Activated T-cell treated with anti-CD3 and anti-CD28 coated beads, Interleukin-2, amount 50 U/mL, for 1 hour (primary cell): ENCODE data around the gene CYB5D1.
A peak's percentile ranks its signal among the peaks of the same experiment; 100 is the strongest.
"Not testable (repeated sequence)": the region's sequence is repeated elsewhere in the genome, so short reads cannot be mapped to it uniquely, and the experiment has no call there.

Experiments
- DNase-seq: peaks from one replicate; pipeline ENCODE4 v3.0.0-alpha.2; 2020

Gene CYB5D1, protein sequence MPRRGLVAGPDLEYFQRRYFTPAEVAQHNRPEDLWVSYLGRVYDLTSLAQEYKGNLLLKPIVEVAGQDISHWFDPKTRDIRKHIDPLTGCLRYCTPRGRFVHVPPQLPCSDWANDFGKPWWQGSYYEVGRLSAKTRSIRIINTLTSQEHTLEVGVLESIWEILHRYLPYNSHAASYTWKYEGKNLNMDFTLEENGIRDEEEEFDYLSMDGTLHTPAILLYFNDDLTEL

DNA sequence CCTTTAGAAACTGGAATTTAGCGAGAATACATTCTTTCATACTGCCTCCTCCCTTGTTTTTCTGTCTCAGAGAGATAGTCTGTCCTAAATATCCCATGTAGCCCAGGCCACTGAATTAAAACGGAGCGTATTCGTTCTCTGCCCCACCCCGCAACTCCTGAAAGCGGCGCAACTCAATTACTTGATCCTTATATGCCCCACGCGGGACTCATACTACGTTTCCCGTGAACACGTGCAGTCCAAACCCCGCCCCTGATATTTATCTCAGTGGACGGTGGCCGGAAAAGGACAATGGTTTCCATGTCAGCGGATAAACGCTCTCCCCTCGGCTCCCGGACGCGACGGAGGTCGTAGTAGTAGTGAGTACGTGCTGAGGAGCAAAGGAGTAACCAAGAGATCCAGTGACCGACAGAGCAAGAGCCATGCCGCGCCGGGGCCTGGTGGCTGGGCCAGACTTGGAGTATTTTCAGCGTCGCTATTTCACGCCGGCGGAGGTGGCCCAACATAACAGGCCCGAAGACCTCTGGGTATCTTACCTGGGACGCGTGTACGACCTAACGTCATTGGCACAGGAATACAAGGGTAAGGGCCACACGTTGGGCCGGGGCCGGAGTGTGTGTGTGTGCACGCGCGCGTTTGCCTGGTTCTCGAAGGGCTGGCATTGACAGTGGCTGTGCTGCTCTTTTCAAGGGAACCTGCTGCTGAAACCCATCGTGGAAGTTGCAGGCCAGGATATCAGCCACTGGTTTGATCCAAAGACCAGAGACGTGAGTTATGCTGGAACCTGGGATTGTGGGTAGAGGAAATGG is at the start of gene CYB5D1:
TSS of gene CYB5D1 (plus strand) at position 291 of the 809 bp plus-strand sequence. CDS start at position 423, 132 bp downstream.
- peak; percentile 87 for DNase-seq

DNA sequence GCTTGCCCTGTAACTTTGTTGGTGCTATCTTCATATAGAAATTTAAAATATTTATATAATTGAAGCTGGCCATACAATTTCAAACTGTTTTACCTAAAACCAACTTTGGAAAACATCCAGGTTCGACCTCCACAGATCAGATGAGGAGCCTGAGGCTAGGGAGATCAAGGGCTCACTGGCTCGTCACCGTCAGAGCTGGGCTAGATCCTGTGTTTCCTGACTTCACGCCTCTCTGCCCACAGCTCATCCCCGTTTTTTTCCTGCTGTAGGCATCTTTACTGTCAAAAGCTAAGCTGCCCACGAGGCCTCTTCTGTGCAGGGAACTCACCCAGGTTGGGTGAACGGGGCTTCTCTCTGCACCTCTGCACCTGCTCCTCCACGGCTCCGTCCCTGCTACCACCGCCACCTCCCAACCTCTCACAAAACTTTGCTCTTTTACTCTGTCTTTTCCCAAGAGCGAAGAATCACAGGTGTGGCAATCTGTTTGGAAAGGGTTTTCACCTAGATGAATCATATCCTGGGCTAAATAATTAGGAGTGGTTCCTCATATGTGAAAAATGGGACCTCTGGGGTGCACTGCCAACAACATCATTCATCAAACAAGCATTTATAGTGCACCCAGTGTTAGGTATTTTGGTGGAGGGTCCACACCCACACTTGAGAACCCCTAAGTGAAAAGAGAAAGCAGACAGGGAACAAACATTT is 48.6 kb upstream of the CYB5D1 start:
- no peak for DNase-seq

DNA sequence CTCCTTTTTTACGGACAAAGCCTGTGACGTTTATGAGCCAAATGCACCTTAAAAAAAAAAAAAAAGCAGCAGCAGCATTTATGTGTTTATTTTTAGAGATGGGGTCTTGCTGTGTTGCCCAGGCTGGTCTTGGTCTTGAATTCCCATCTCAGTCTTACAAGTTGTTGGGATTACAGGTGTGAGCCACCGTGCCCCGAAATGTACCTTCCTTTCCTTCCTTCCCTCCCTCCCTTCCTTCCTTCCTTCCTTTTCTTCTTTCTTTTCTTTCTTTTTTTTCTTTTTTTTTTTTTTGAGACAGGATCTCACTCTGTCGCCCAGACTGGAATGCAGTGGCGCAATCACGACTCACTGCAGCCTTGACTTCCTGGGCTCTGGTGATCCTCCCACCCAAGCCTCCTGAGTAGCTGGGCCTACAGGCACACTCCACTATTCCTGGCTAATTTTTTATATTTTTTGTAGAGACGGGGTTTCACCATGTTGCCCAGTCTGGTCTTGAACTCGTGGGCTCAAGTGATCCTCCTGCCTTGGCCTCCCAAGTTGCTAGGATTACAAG is 47.9 kb upstream of the CYB5D1 start:
- DNase-seq = not testable (repeated sequence)

DNA sequence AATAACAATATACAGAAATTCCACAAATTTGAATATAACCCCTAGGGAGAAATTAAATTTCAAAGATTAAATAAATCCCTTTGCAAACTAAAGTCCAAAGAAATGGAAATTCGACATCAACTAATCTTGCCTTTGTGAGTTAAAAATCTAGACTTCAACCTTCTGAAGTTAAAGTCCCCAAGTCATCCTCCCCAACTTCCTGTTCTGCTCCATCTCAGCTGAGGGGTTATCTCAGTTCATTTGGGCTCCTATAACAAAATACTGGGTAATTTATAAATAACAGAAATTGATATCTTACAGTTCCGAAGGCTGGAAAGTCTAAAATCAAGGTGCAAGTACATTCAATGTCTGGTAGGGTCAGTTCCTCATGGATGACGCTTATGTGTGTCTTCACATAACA is 46.6 kb upstream of the CYB5D1 start:
- DNase-seq = no peak

DNA sequence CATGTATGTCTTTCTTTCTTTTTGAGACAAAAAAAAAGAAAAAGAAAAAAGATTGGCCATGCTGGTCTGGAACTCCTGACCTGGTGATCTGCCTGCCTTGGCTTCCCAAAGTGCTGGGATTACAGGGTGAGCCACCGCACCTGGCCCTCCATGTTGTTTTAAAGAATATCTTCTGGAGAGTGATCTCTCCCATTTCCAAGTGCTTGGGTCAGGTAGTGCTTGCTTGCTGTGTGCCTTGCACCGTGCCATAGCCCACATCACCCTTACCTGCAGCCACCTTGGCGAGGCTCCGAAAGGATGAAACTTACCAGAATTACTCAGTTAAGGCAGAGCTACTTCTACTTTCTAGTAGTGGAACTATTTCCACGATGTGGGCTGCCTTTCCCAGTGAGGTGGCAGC is 42.8 kb upstream of the CYB5D1 start:
- DNase-seq = no peak

DNA sequence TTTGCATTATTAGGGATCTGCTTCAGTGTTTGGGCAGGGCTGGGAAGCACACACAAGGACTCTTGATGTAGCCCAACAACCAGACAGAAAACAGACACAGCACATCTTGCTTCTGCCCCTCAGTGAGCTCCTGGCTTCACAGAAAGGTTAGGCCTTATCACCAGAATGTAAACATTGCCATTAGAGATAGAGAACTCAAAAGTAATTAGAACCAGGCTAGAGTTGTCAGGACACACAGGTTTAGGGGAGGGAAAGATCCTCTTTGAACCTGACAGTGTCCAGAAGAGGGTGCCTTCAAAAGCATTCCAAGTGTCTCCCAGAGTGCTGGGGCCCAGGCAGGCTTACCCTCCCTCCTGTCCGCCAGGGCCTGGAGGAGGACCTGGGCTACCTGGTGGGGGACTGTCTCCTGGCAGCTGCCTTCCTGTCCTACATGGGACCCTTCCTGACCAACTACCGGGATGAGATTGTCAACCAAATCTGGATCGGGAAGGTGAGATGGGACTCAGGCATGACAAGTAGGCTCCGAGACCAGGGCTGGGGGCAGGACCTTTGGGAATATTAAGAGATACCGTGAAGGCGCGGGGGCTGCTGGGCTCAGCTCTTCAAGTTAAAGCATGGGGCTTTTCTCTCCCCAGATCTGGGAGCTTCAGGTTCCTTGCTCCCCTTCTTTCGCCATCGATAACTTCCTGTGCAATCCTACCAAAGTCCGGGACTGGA is 40.7 kb upstream of the CYB5D1 start:
- DNase-seq = no peak

DNA sequence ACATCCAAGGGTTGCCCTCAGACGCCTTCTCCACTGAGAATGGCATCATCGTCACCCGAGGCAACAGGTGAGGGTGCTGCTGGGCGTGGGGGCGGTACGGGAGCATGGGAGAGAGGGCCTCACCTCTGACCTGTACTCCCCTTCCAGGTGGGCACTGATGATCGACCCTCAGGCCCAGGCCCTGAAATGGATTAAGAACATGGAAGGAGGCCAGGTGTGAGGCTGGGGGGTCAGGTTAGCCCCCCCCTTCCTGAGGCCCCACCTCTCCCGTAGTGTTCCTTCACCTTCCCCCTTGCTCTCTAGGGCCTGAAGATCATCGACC is 40.2 kb upstream of the CYB5D1 start:
- no peak for DNase-seq

DNA sequence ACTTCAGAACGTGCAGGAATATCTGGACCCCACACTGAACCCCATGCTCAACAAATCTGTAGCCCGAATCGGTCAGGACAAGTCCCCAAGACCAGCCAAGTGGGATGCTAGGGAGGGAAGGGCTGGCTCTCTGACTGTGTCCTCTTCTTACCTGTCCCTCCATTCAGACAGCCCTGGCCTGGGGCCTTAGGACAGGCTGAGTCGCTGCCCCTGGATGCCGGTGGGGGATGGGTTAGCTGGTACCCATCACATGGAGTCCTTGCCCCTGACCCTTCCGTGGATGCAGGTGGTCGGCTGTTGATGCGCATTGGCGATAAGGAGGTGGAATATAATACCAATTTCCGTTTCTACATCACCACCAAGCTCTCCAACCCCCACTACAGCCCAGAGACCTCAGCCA is 39.8 kb upstream of the CYB5D1 start:
- no peak for DNase-seq

DNA sequence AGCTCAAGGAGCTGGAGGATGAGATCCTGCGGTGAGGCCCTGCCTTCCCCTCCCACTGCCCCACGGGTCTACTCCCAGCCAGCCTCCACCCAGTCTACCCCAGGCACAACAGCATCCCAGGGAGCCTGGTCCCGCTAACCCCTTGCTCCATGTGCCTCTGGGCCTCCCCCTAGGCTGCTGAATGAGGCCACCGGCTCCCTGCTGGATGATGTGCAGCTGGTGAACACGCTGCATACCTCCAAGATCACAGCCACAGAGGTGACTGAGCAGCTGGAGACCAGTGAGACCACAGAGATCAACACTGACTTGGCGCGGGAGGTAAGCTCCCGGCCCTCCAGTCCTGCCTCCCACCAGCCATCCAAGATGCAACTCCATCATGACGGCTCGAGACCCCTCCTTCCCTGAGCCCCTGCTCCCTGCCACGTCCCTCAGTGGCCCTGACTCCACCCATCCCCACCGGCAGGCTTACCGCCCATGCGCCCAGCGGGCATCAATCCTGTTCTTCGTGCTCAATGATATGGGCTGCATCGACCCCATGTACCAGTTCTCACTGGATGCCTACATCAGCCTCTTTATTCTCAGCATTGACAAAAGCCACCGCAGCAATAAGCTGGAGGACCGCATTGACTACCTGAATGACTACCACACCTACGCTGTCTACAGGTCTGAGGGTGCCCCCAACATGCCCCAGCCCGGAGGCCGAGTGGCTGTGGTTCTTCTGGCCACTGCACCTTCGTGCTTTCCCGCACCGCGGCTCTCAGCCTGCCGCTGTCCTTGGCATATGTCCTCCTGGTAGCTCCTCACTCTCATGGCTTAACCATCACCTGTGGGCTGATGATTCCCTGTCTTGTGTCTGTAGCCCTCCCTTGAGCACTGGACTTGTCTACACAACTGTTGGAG is 38.8 kb upstream of the CYB5D1 start:
- DNase-seq = no peak

DNA sequence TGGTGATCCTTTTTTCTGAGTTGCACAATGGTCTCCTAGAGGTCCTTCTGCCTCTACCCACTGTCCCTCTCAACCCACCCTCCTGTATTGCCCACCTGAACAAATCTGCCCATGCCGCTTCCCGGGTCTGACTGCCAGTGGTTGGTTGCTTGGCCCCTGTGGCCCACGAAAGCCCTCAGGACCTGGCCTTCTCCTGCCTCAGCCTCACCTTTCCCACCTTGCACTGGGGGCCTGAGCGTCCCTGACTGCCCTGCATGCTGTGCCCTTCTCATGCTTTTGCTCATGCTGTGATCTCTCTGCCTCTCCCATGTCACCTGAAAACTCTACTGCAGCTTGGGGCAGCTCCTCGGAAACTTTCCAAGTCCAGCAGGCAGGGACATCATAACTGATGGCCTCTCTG is 37.6 kb upstream of the CYB5D1 start:
- DNase-seq = no peak

DNA sequence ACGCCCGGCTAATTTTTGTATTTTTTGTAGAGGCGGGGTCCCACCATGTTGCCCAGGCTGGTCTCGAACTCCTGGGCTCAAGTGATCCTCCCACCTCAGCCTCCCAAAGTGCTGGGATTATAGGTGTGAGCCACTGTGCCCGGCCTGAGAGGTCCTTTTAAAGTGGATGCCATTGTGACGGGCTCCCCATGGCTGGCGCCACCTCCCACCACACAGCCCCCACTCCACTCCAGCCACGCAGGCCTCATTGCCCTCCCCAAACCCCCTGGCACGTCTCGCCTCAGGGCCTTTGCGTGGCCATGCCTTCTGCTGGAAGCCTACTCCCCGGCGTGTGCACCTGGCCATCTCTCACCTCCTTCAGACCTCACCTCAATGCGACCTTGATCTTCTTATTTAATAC is 35.7 kb upstream of the CYB5D1 start:
- DNase-seq = no peak

DNA sequence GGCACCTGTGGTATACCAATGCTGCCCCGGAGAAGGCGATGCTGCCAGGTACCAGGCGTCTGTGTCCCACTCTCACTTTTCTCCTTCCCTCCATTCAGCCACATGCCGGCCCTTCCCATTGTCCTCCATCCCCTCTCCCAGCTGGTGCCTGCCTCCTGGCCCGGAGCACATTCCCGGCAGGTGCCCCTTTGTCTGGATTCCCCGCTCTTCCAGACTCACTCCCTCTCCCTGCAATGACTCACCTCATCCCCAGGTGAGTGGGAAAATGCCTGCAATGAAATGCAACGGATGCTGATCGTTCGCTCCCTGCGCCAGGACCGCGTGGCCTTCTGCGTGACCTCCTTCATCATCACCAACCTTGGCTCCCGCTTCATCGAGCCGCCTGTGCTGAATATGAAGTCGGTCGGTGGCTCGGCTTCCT is 34.2 kb upstream of the CYB5D1 start:
- no peak for DNase-seq

DNA sequence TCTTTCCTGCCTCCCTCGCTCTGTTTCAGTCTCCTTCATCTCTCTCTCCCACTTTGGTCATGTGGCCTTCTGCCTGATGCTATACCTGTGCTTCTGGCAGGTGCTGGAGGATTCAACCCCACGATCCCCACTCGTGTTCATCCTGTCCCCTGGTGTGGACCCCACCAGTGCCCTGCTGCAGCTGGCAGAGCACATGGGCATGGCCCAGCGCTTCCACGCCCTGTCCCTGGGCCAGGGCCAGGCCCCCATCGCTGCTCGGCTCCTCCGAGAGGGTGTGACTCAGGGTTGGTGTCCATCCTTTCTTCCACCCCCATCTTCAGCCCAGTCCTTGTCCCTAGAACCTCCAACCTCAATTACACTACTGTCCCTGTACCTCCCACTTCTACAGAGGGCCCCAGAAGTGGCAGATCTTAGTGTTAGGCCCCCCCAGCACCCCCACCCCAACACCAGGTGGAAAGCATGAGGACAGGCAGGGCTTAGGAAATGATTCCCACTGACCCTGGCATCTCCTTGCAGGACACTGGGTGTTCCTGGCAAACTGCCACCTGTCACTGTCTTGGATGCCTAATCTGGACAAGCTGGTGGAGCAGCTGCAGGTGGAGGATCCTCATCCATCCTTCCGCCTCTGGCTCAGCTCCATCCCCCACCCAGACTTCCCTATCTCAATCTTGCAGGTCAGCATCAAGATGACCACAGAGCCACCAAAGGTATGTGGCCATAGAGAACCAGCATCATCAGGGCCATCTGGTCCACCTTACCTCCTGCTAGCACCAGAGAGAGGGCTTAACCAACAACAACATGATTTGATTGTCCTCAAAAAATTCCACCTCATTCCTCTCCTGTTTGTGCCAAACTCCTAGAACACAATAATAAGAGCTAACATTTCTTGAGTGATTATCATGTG is 33.5 kb upstream of the CYB5D1 start:
- no peak for DNase-seq

DNA sequence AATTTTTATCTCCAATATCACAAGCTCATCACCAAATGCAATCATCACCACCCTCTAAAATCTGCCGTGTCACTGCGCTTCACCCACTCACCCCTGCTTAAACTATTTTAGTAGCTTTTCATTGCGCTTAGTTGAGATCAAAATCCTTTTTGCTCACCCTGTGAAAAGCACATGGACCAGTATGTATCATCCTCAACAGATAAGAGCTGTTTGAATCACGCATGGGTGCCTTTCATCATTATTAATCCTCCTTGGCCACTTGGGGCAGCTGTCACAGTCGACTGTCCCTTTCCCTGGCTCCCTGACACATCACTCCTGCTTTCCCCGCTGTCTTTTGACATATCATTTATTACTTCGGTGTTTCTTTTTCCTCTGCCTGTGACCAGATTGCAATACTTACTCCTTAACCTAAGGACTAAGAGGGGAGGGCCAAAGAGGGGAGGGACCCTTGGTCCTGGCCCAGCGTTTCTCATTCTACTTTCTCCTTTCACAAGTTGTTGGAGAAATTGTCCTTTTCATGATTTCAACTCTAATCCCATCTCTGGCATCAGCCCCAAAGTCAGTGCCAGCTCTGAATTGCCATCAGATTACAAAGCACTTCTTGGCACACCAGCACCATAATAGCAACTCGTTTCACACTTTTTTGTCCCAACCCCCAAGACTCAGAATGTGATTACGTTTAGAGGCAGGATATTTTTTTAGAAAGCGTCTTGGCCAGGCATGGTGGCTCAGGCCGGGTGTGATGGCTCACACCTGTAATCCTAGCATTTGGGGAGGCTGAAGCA is 32.4 kb upstream of the CYB5D1 start:
- DNase-seq = no peak

DNA sequence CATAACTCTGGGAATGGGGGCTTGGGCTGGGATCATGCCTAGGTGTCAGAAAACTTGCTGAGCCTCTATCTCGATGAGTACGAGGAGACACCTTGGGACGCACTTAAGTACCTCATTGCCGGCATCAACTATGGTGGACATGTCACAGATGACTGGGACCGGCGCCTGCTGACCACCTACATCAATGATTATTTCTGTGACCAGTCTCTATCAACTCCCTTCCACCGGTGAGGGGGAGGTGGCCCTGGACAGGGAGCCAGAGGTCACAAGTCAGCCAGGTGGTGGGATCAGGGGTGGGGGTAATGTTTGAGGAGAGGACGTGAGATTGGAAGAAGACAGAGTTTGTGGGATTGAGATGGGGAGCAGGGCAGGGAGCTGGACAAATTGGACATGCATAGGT is 27.2 kb upstream of the CYB5D1 start:
- DNase-seq = no peak

DNA sequence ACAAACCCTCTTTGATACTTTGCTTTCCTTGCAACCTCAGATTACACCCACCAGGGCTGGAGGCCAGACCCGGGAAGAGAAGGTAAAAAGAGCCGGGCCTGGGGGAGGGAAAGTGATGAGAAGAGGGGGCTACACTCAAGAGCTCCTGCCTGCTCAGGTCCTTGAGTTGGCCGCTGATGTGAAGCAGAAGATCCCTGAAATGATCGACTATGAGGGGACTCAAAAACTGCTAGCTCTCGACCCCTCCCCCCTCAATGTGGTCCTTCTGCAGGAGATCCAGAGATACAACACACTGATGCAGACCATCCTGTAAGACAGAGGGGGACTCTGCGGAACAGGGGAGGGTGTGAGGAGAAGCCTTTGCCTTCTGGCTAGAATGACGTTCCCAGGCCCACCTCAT is 26.6 kb upstream of the CYB5D1 start:
- DNase-seq = no peak

DNA sequence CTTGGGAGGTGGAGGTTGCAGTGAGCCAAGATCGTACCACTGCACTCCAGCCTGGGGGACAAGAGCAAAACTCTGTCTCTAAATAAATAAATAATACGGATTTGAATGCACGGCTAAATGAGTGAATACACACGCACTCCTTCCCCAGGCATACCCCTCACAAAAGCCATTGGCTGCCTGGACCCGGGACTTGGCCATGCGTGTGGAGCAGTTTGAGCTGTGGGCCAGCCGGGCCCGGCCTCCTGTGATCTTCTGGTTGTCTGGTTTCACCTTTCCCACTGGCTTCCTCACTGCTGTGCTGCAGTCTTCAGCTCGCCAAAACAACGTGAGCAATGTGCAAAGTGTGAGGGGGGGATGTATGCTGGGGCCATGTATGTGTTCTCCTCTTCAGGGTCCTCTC is 25.4 kb upstream of the CYB5D1 start:
- DNase-seq = no peak

DNA sequence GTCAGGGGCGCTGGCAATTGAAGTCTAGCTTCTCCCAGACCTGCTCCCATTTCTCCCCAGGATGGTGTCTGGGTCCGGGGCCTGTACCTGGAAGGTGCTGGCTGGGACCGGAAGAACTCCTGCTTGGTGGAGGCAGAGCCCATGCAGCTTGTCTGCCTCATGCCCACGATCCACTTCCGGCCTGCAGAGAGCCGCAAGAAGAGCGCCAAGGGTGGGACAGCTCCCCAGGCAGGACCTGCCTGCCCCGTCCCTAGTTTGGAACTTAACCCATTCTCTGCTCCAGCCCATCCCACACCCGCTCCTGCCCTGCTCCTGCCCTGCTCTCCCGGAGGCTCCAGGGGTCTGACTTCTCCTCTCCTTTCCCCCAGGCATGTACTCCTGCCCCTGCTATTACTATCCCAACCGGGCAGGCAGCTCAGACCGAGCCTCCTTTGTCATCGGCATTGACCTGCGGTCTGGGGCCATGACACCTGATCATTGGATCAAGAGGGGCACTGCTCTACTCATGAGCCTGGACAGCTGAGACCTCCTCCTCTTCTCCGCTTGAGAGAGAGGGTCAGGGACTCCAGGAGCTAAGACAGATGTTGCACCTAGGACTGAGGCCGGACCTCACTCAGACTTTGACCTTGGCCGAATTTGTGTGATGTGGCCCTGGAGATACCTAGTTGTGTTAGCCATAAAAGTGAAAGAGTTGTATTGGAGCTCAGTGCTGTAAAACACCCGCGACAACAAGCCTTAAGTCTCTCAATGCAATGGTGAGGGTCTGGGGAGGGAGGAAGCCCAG is 24.6 kb upstream of the CYB5D1 start:
- DNase-seq = no peak
